Measurements from ENCODE around the gene ZYG11B. TPM values are rescaled to one million over a fixed set of nuclear protein-coding genes. Genes with fewer than 3 reads are reported as not detected.

Gene ZYG11B
- total and polyA plus RNA-seq, 9 of the 15 experiments (the other 6 are each of a cell fraction or from before 2014, with no cell fraction given) = 4.9 to 22.2 (median 12.2) TPM

- TF ChIP-seq, protein P1, sequence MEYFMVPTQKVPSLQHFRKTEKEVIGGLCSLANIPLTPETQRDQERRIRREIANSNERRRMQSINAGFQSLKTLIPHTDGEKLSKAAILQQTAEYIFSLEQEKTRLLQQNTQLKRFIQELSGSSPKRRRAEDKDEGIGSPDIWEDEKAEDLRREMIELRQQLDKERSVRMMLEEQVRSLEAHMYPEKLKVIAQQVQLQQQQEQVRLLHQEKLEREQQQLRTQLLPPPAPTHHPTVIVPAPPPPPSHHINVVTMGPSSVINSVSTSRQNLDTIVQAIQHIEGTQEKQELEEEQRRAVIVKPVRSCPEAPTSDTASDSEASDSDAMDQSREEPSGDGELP (CRISPR knock-in tag; IDR thresholded peaks at IDR 0.05; ENCODE audit: borderline replicate concordance) = peak; percentile 94
- TF ChIP-seq RNF2 (IDR thresholded peaks at IDR 0.05) (peak; percentile 85; the same call in 1 of the 2 replicates), RCOR1 (IDR thresholded peaks at IDR 0.05; ENCODE audit: borderline replicate concordance in 1 of 2, low read depth in 2 of 2, low read length in 2 of 2) (peak in 1 of 2 experiments; percentile 50; a peak in 1 of 4 replicates), ZNF764 (CRISPR knock-in tag; IDR thresholded peaks at IDR 0.05; ENCODE audit: low read depth) (no peak), SP2 (IDR thresholded peaks at IDR 0.05; ENCODE audit: extremely low read depth, low read depth, low read length, poor library complexity, severe bottlenecking) (peak; percentile 55), MEF2D (tag; conservative IDR thresholded peaks at IDR 0.05; ENCODE audit: low read depth) (peak; percentile 45; the same call in 1 of the 2 replicates), PTTG1 (tag; IDR thresholded peaks at IDR 0.05; ENCODE audit: low read depth) (no peak)
- TF ChIP-seq, protein P2, sequence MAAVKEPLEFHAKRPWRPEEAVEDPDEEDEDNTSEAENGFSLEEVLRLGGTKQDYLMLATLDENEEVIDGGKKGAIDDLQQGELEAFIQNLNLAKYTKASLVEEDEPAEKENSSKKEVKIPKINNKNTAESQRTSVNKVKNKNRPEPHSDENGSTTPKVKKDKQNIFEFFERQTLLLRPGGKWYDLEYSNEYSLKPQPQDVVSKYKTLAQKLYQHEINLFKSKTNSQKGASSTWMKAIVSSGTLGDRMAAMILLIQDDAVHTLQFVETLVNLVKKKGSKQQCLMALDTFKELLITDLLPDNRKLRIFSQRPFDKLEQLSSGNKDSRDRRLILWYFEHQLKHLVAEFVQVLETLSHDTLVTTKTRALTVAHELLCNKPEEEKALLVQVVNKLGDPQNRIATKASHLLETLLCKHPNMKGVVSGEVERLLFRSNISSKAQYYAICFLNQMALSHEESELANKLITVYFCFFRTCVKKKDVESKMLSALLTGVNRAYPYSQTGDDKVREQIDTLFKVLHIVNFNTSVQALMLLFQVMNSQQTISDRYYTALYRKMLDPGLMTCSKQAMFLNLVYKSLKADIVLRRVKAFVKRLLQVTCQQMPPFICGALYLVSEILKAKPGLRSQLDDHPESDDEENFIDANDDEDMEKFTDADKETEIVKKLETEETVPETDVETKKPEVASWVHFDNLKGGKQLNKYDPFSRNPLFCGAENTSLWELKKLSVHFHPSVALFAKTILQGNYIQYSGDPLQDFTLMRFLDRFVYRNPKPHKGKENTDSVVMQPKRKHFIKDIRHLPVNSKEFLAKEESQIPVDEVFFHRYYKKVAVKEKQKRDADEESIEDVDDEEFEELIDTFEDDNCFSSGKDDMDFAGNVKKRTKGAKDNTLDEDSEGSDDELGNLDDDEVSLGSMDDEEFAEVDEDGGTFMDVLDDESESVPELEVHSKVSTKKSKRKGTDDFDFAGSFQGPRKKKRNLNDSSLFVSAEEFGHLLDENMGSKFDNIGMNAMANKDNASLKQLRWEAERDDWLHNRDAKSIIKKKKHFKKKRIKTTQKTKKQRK (IDR thresholded peaks at IDR 0.05; ENCODE audit: borderline replicate concordance, low read depth, low read length) = no peak
- TF ChIP-seq, protein P3, sequence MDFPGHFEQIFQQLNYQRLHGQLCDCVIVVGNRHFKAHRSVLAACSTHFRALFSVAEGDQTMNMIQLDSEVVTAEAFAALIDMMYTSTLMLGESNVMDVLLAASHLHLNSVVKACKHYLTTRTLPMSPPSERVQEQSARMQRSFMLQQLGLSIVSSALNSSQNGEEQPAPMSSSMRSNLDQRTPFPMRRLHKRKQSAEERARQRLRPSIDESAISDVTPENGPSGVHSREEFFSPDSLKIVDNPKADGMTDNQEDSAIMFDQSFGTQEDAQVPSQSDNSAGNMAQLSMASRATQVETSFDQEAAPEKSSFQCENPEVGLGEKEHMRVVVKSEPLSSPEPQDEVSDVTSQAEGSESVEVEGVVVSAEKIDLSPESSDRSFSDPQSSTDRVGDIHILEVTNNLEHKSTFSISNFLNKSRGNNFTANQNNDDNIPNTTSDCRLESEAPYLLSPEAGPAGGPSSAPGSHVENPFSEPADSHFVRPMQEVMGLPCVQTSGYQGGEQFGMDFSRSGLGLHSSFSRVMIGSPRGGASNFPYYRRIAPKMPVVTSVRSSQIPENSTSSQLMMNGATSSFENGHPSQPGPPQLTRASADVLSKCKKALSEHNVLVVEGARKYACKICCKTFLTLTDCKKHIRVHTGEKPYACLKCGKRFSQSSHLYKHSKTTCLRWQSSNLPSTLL (IDR thresholded peaks at IDR 0.05) = no peak
- TF ChIP-seq, protein P4, sequence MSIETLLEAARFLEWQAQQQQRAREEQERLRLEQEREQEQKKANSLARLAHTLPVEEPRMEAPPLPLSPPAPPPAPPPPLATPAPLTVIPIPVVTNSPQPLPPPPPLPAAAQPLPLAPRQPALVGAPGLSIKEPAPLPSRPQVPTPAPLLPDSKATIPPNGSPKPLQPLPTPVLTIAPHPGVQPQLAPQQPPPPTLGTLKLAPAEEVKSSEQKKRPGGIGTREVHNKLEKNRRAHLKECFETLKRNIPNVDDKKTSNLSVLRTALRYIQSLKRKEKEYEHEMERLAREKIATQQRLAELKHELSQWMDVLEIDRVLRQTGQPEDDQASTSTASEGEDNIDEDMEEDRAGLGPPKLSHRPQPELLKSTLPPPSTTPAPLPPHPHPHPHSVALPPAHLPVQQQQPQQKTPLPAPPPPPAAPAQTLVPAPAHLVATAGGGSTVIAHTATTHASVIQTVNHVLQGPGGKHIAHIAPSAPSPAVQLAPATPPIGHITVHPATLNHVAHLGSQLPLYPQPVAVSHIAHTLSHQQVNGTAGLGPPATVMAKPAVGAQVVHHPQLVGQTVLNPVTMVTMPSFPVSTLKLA (conservative IDR thresholded peaks at IDR 0.05) = peak; percentile 96 to 98
- TF ChIP-seq, protein P5, sequence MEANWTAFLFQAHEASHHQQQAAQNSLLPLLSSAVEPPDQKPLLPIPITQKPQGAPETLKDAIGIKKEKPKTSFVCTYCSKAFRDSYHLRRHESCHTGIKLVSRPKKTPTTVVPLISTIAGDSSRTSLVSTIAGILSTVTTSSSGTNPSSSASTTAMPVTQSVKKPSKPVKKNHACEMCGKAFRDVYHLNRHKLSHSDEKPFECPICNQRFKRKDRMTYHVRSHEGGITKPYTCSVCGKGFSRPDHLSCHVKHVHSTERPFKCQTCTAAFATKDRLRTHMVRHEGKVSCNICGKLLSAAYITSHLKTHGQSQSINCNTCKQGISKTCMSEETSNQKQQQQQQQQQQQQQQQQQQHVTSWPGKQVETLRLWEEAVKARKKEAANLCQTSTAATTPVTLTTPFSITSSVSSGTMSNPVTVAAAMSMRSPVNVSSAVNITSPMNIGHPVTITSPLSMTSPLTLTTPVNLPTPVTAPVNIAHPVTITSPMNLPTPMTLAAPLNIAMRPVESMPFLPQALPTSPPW (CRISPR knock-in tag; IDR thresholded peaks at IDR 0.05) = peak; percentile 65
- TF ChIP-seq, protein P6, sequence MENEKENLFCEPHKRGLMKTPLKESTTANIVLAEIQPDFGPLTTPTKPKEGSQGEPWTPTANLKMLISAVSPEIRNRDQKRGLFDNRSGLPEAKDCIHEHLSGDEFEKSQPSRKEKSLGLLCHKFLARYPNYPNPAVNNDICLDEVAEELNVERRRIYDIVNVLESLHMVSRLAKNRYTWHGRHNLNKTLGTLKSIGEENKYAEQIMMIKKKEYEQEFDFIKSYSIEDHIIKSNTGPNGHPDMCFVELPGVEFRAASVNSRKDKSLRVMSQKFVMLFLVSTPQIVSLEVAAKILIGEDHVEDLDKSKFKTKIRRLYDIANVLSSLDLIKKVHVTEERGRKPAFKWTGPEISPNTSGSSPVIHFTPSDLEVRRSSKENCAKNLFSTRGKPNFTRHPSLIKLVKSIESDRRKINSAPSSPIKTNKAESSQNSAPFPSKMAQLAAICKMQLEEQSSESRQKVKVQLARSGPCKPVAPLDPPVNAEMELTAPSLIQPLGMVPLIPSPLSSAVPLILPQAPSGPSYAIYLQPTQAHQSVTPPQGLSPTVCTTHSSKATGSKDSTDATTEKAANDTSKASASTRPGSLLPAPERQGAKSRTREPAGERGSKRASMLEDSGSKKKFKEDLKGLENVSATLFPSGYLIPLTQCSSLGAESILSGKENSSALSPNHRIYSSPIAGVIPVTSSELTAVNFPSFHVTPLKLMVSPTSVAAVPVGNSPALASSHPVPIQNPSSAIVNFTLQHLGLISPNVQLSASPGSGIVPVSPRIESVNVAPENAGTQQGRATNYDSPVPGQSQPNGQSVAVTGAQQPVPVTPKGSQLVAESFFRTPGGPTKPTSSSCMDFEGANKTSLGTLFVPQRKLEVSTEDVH (IDR thresholded peaks at IDR 0.05; ENCODE audit: low read depth, partially characterized antibody) = peak; percentile 14
Observed at GRCh38 chr1:52702886-52703787, 23.1 kb upstream of the ZYG11B start (continued).

Measured in K562 (cell line).